Keratinocyte (primary cell): ENCODE measurements around the gene PIEZO1. TPM values are rescaled to one million over a fixed set of nuclear protein-coding genes. Genes with fewer than 3 reads are reported as not detected.

Source experiments
- DNase-seq: peaks from one replicate; pipeline ENCODE4 v3.0.0-alpha.2; 2011; ENCODE audit warnings: low read depth, missing footprints, low spot score
- FAIRE-seq: peaks from 2 replicates; lab custom pipeline; 2011; peaks lifted over from hg19 to GRCh38; lab: Jason Lieb, UNC
- H2AFZ ChIP-seq: 2 replicates; pipeline ENCODE4 v1.6.0; 2012; ENCODE audit warnings: low read length, control low read depth, inconsistent platforms; ENCODE audit not compliant: control insufficient read depth
- H3K27ac ChIP-seq: 2 replicates; pipeline ENCODE4 v1.5.1; 2011; ENCODE audit warnings: low read length; ENCODE audit not compliant: control insufficient read depth, insufficient read depth
- H3K27me3 ChIP-seq: 3 replicates; pipeline ENCODE4 v1.6.0; 2011; ENCODE audit warnings: low read length; ENCODE audit not compliant: control insufficient read depth, insufficient read depth; ENCODE audit errors: extremely low read depth
- H3K36me3 ChIP-seq, 2 experiments: 2 replicates in 1 of 2; 3 replicates in 1 of 2; pipeline ENCODE4 v1.5.1; 2011; ENCODE audit warnings: low read length in 2 of 2, mild to moderate bottlenecking in 1 of 2; ENCODE audit not compliant: control insufficient read depth in 2 of 2, insufficient read depth in 2 of 2; ENCODE audit errors: extremely low read depth in 1 of 2
- H3K4me1 ChIP-seq: 3 replicates; pipeline ENCODE4 v1.5.1; 2011; ENCODE audit warnings: low read length; ENCODE audit not compliant: control insufficient read depth, insufficient read depth; ENCODE audit errors: extremely low read depth
- H3K4me2 ChIP-seq: 3 replicates; pipeline ENCODE4 v1.6.0; 2011; ENCODE audit warnings: low read depth, low read length; ENCODE audit not compliant: control insufficient read depth, insufficient read depth; ENCODE audit errors: extremely low read depth
- H3K4me3 ChIP-seq, 3 experiments: fragments of 200-600 bp in 1 of 3; sonication (generic) in 1 of 3; 2 replicates in 2 of 3; 3 replicates in 1 of 3; pipeline ENCODE4 v1.5.1; 2011 to 2016; ENCODE audit warnings: low read length in 3 of 3, mild to moderate bottlenecking in 3 of 3, control low read depth in 2 of 3, inconsistent platforms in 1 of 3, low read depth in 1 of 3, mixed read lengths in 1 of 3, mixed run types in 1 of 3, moderate library complexity in 1 of 3; ENCODE audit not compliant: control insufficient read depth in 2 of 3, insufficient read depth in 2 of 3; ENCODE audit errors: extremely low read depth in 1 of 3
- H3K79me2 ChIP-seq: 2 replicates; pipeline ENCODE4 v1.6.0; 2012; ENCODE audit warnings: low read length; ENCODE audit not compliant: control insufficient read depth, insufficient read depth
- H3K9ac ChIP-seq: 3 replicates; pipeline ENCODE4 v1.6.0; 2011; ENCODE audit warnings: low read length; ENCODE audit not compliant: control insufficient read depth, insufficient read depth; ENCODE audit errors: extremely low read depth
- H3K9me1 ChIP-seq: 3 replicates; pipeline ENCODE4 v1.6.0; 2011; ENCODE audit warnings: low read length; ENCODE audit not compliant: control insufficient read depth, insufficient read depth; ENCODE audit errors: extremely low read depth
- H3K9me3 ChIP-seq: 2 replicates; pipeline ENCODE4 v1.5.1; 2012; ENCODE audit warnings: low read depth, low read length; ENCODE audit not compliant: control insufficient read depth
- H4K20me1 ChIP-seq: 3 replicates; pipeline ENCODE4 v1.6.0; 2011; ENCODE audit warnings: low read length; ENCODE audit not compliant: control insufficient read depth, insufficient read depth; ENCODE audit errors: extremely low read depth
- CTCF ChIP-seq, 3 experiments: IDR thresholded peaks in 1 of 3; conservative IDR thresholded peaks in 1 of 3; optimal IDR thresholded peaks in 1 of 3; 2 replicates in 2 of 3; 3 replicates in 1 of 3; pipeline versions ENCODE3 to v1.5.1; 2011; ENCODE audit warnings: low read length in 3 of 3, mild to moderate bottlenecking in 3 of 3, moderate library complexity in 2 of 3, control low read depth in 1 of 3, inconsistent platforms in 1 of 3; ENCODE audit not compliant: insufficient read depth in 2 of 3; ENCODE audit errors: extremely low read depth in 1 of 3
- EZH2 ChIP-seq: IDR thresholded peaks from one replicate; pipeline ENCODE4 v1.6.1; 2012; ENCODE audit warnings: inconsistent platforms, mild to moderate bottlenecking, low read length, moderate library complexity
- dilution Hi-C: fragments of 300-500 bp; cut with MboI; formaldehyde crosslinking; loops from one replicate; pipeline ENCODE4 v1.7.0; 2020; ENCODE audit warnings: low sequenced_read_pairs; ENCODE audit not compliant: extremely low pct_ligation_motif_present
- polyA plus RNA-seq, 5 experiments: library from polyadenylated mRNA; depleted of rRNA in 3 of 5; stranded (reverse) in 3 of 5; stranded (forward) in 1 of 5; unstranded in 1 of 5; fragments of >200 nt; gene quantifications; 1 replicate in 1 of 5; 2 replicates in 3 of 5; 3 replicates in 1 of 5; pipeline versions ENCODE4 v1.2.1 to v1.2.3, GENCODE V29; 2011 to 2012; ENCODE audit warnings: missing spikeins in 2 of 5, low read depth in 1 of 5, low replicate concordance in 1 of 5

Gene PIEZO1
- polyA plus RNA-seq, 1 donor (not counting 4 experiments of a cell fraction or from before 2014, with no cell fraction given): 62.8 TPM

GRCh38 chr16:88736496-88736895 lies 48.5 kb downstream of the PIEZO1 start:
- no peak overlapping the region for H3K4me2 ChIP-seq
- no peak overlapping the region for H3K27ac ChIP-seq
- no peaks in the 10 kb centered on the region for H3K27me3 ChIP-seq
- no peaks in the 10 kb centered on the region for H3K79me2 ChIP-seq
- no peaks in the 10 kb centered on the region for H3K9me3 ChIP-seq
- H3K4me3 ChIP-seq: no peak overlapping the region
- FAIRE-seq (no peak), DNase-seq (no peak)
- no peak overlapping the region for H2AFZ ChIP-seq
- peaks cover 14% of the 10 kb centered on the region for H4K20me1 ChIP-seq
- peaks cover 10% of the 10 kb centered on the region for H3K4me1 ChIP-seq
- peaks cover 2% of the 10 kb centered on the region for H3K9me1 ChIP-seq
- H3K9ac ChIP-seq: no peak overlapping the region
- TF ChIP-seq CTCF (optimal IDR thresholded peaks at IDR 0.05 in 1 of 3, IDR thresholded peaks at IDR 0.05 in 1 of 3, conservative IDR thresholded peaks at IDR 0.05 in 1 of 3; ENCODE audit: extremely low read depth in 1 of 3, insufficient read depth in 2 of 3, low read length in 3 of 3) (no peak), EZH2 (no peak)
- dilution Hi-C loops: no loop called here
- H3K36me3 ChIP-seq: peaks cover 29 to 38% of the 10 kb centered on the region in 2 experiments

DNA sequence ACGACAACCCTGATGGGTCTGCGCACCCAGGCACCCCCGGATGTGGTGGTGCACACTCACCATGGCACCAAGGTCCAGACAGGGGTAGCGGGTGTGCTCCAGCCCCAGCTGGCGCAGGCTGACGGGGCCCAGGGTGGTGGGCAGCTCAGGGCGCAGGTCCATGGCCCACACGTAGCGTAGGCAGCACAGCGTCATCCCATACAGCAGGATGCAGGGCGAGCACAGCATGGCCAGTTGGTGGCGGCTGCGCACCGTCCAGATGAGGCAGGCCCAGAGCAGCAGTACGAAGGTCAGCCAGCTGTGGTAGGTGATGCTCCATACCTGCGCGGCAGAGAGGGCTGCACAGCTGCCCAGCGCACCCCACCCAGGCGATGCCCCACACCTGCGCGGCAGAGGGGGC lies 48.9 kb downstream of the PIEZO1 start:
- peaks cover 14% of the 10 kb centered on the region for H4K20me1 ChIP-seq
- H2AFZ ChIP-seq: no peak overlapping the region
- peaks cover 2% of the 10 kb centered on the region for H3K9me1 ChIP-seq
- peaks cover 6% of the 10 kb centered on the region for H3K4me1 ChIP-seq
- dilution Hi-C loops: no loop called here
- no peaks in the 10 kb centered on the region for H3K9me3 ChIP-seq
- no peaks in the 10 kb centered on the region for H3K79me2 ChIP-seq
- peaks cover 28 to 39% of the 10 kb centered on the region in 2 experiments for H3K36me3 ChIP-seq
- DNase-seq (no peak), FAIRE-seq (no peak)
- H3K9ac ChIP-seq: no peak overlapping the region
- H3K4me2 ChIP-seq: no peak overlapping the region
- no peaks in the 10 kb centered on the region for H3K27me3 ChIP-seq
- TF ChIP-seq CTCF (optimal IDR thresholded peaks at IDR 0.05 in 1 of 3, IDR thresholded peaks at IDR 0.05 in 1 of 3, conservative IDR thresholded peaks at IDR 0.05 in 1 of 3; ENCODE audit: extremely low read depth in 1 of 3, insufficient read depth in 2 of 3, low read length in 3 of 3) (no peak), EZH2 (no peak)
- no peak overlapping the region for H3K4me3 ChIP-seq
- no peak overlapping the region for H3K27ac ChIP-seq
